ENCODE measurements around the gene IFNA2.
"Not testable (repeated sequence)": the region's sequence is repeated elsewhere in the genome, so short reads cannot be mapped to it uniquely, and the experiment has no call there.

Gene IFNA2

GRCh38 chr9:21385131-21385670 is at the start of gene IFNA2:
IFNA2 (minus strand) TSS chr9:21385398; CDS start chr9:21385329, 69 bp downstream.
- DNase-seq: no peak

DNA sequence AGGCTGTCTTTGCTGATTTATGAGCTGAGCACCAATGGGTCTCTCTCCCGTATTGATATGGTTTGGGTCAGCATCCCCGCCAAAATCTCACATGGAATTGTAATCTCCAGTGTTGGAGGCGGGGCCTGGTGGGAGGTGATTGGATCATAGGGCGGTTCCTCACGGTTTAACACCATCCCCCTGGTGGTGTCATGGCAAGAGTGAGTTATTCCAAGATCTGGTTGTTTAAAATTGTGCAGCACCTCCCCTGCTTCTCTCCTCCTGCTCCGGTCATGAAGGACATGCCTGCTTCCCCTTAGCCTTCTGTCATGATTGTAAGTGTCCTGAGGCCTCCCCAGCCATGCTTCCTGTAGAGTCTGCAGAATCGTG is 49.8 kb upstream of the IFNA2 start:
- not testable (repeated sequence) for DNase-seq

DNA sequence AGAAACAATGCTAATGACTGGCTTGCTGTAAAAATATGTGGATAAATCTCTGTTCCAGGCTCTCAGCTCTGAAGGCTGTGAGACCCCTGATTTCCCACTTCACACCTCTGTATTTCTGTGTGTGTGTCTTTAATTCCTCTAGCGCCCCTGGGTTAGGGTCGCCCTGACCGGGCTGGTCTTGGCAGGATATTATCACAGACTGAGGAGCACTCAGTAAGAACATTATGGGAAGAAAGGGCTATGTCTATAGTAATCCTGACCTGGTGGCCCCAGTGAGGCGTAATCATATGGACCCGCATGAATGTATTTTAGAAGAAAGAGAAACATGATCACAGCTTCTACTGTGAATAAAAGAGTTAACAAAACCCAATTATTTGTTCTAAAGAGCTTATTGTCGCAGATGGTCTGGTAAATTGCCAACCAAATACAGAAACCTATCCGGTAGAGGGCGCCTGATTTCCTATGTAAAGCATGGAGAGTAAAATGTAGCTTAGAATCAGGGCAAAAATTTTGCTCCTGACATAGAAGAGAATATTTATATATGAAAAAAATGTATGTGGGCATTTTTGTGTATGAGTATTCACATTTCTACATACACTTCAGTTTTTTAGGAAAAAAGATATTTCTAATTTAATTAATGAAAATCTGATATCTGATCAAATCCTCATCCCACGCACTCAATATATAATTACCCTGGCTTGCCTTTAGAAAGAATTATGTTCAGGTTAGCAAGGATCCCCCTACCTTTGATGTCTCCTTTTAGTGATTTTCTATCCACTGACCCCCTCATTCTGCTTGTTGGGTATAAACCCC is 49.2 kb upstream of the IFNA2 start:
- no peak for DNase-seq

DNA sequence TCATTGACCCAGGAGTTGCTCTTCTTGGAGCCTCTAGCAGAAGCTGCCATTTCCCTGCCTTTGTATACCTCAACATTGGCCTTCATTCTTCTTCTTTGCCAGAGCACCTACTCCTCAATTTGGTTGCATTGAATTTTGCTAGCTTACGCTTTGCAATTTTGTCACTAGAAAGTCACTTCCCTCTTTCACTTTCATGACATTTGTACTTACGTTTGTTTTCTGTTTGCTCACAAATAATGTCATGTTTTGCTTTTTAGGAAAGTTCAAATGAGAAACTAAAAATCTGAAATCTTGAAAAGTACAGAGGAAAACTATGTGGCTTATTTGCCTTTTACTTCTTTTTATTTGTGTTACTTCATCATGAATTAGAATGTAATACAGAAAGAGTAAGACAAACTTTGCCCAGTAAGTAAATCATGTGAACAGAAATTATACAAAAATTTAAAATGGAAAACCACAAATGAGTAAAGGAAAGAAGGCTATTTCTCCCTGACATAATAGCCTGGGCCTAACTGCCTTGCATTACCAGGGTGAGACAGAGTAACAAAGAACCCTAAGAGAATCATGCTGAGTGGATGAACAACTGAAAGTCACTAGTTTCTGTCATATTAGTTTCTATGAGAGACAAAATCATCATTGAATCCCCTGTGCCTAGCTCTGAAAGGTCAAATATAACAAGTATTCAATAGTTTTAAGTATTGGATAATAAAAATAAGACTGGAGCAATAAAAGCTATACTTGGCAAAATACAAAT is 47.7 kb upstream of the IFNA2 start:
- no peak for DNase-seq

DNA sequence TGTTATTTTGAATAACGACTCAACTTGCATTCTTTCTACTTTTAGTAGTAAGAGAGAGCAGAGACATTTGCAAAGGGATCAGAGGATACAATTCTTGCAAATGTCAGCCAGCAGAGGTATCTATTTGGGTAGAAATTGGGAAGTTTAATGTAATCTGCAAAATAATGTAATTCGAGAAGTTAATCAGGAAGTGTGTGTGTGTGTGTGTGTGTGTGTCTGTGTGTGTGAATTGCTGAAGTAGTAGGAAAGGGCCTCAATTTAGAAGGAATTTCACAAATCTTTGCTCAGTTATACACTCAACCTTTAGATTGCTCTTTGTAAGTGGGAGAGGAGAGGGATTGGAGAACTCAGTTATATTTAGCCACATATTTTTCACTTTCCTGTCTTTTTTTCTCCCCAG is 44.0 kb upstream of the IFNA2 start:
- no peak for DNase-seq

DNA sequence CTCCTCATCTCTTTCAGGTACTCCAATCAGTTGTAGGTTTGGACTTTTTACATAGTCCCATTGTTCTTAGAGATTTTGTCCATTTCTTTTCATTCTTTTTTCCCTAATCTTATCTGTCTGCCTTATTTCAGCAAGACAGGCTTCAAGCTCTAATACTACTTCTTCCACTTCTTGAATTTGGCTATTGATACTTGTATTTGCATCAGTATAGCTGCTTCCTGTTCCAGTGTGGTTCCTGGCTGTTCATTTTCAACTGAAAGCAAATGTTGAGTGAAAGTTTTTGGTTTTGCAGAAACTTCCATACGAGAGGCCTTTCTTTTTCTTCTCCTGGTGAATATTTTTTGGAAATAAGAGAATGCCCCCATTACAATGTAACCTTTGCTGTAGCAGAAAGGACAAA is 43.0 kb upstream of the IFNA2 start:
- DNase-seq: no peak

GRCh38 chr9:21415493-21416267 is 30.5 kb upstream of the IFNA2 start:
- peak; percentile 57 to 74 for DNase-seq

GRCh38 chr9:21414220-21414940 is 29.2 kb upstream of the IFNA2 start:
- no peak for DNase-seq

DNA sequence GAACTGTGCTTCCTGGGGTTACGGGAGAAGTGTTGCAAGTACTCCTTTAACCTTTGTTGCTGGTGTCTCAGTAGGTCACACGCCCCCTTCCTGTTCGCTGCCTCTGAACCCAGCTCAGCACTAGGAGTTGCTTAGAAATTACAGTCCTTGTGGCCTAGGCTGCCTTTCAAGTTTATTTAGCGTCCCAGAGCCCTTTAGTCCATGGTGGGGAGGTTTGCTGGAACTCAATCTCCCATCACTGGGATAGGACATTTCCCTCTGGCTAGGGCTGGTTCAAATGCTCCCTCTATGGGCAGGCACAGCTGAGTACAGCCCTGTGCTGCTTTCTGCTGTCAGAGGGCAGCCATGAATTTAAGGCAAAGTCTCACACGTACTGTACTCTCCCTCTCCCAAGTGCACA is 28.4 kb upstream of the IFNA2 start:
- no peak for DNase-seq

- no peak for DNase-seq
Measured at GRCh38 chr9:21413151-21413550, 28.0 kb upstream of the IFNA2 start.

- no peak for DNase-seq
Measured at GRCh38 chr9:21412107-21412506, 26.9 kb upstream of the IFNA2 start.

GRCh38 chr9:21408817-21409216 is 23.6 kb upstream of the IFNA2 start, which contains the start of gene IFNA8:
IFNA8 (plus strand) TSS chr9:21409117; CDS start chr9:21409177, 60 bp downstream.
- DNase-seq: no peak

DNA sequence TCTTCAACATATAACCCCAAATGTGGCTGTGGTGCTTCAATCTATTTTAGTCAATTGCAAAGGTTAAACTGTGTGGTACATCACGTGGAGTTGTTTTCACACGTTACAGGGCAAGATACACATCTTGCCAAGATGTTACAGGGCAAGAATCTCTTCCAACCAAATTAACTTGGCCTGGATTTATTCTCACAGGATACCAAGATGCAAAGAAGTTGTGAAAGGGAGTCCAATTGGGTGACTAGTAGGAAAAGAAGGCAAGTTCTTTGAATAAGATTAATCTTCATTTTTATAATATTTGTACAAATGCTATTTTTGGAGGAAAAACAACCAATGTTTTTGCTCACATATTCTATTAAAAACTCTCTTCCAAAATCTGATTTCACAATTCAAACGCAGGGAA is 18.9 kb upstream of the IFNA2 start:
- DNase-seq: no peak

DNA sequence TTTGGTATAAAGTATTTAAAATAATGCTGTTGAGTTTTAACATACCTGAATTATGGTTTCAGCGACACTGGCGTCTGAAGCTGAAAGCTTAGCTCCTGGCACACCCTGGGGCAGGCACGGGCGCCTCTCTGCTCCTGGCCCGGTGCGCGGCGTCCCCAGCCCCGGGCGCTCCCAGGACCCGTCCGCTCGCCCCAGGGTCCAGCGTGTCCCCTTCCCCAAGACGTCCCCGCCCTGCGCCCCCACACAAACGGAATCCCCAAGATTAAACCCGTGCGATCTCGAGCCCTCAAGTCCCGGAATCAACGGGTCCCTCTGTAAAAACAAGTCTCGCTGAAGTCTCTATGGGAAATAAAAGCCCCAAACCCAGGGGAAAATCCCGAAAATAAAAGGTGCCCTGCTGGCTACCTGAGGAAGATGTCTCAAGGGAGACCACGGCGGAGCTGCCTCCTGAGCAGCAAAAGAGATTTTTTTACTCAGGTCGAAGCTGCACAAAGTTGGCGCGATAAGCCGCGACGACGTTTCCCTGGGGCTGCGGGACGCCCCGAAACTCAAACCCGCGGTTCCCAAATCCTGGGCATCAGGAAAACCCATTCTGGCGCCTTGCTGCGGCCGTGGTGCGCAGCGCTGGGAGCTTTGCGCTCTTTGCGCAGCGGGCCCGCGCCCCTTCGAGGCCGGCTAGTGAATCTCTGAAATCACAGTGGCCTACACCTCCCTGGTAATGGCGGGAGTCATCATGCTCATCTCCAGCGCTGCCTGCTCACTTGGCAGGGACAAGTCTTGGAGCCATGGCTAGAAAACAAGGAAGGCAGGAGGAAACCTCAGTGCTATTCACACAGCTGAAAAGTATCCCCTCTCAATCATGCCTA is 17.4 kb upstream of the IFNA2 start:
- peak in 1 of 2 experiments; percentile 5 for DNase-seq

GRCh38 chr9:21399956-21400355 is 14.8 kb upstream of the IFNA2 start:
- no peak for DNase-seq

GRCh38 chr9:21398955-21399489 is 13.8 kb upstream of the IFNA2 start:
- no peak for DNase-seq

- DNase-seq: peak in 1 of 2 experiments; percentile 6
Measured at GRCh38 chr9:21395778-21396717, 10.8 kb upstream of the IFNA2 start.

DNA sequence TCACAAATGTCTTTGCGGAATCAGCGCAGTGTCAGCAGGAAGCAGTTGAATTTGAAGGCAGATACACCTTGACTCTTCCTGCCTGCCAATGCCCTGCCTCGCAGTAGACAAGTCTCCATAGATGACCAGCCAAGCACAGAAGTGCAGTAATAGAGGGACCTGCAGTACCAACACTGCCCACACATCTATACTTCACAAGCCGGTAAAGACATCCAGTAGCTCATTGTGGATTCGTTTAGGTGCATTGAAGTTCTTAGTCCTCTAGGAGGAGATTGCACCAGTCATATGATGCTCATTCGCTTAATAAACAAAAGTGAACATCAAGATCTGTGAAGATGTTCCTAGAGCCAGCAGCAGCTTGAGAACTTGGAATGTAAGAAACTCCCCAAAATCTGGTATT is 7.1 kb upstream of the IFNA2 start:
- DNase-seq: no peak

- no peak for DNase-seq
Measured at GRCh38 chr9:21383627-21384026, 1.6 kb downstream of the IFNA2 start.
